ENCODE data around the gene CHID1.

Gene CHID1

DNA sequence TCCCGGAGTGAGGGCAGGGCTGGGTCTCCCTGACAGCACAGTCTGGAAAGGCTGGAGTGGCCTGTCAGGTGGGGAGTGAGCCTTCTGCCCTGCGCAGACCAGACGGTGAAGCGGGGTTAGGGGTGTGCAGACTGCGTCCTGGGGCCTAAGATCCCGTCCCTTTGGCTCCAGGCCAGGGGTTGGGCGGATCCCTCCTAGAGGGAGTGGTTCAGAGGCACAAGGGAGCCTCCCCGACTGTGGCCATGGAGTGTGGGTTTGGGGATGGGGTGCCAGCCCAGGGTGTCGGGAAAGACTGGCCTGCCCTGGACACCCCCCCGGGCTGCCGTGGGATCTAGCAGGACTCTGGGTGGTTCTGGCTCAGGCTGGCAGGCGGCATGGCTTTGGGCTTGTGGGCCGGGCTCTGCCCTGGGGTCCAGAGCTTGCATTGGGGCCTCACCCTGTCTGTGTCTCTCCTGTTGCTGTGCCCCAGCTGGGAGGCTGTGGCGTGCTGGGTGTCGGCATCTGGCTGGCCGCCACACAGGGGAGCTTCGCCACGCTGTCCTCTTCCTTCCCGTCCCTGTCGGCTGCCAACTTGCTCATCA lies 48.4 kb downstream of the CHID1 start:
- no peak for DNase-seq

DNA sequence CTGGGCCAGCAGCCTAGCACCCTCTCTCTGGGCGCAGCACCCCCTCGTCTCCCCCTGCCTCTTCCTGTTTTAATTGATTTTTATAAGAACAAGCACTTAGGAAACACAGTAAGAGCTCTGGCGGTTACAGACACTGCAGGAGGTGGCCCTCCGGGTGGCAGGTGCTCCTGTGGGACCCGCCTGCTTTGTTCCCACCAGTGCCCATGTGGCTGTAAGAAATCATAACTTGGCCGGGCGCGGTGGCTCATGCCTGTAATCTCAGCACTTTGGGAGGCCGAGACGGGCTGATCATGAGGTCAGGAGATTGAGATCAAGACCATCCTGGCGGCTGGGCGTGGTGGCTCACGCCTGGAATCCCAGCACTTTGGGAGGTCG lies 49.5 kb downstream of the CHID1 start:
- DNase-seq = no peak

DNA sequence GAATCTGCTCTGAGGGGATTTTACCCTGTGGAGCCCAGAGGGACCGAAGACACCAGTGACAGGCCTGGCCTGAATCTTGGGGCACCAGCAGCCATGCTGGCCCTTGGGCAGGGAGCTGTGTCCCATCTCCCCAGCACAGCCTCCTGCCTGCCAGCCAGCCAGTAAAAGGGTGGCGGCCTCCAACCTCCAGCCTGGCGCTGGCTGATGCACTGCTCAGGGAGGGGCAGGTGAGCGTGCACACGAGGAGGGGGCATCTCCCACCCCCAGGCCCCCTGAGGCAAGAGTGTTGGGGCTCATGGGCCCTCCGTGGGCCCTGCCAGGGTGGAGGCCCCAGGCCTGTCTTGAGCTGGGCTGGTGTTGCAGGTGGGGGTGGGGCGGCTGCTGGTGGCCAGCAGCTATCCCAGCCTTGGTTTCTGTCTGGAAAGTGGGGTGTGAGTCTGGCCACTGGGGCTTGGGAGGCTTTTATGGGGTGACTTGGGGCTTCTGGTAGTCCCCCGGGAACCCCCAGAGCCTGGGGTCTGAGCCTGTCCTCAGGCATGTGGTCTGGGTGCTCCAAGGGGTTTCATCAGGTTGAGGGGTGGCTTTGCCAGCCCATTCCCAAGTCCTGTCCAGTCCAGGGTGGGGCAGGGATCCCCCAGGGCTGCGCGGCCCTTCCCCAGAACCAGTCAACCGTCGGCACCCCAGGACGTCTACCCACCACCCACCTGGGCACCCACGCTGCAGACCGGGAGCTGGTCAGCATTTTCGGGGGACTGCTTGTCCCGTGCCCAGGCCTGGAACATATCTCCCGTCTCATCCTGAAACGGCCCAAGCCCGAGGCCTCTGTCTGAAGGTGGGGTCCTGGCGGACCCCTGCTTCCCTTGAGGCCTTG lies 50.1 kb downstream of the CHID1 start:
- no peak for DNase-seq

DNA sequence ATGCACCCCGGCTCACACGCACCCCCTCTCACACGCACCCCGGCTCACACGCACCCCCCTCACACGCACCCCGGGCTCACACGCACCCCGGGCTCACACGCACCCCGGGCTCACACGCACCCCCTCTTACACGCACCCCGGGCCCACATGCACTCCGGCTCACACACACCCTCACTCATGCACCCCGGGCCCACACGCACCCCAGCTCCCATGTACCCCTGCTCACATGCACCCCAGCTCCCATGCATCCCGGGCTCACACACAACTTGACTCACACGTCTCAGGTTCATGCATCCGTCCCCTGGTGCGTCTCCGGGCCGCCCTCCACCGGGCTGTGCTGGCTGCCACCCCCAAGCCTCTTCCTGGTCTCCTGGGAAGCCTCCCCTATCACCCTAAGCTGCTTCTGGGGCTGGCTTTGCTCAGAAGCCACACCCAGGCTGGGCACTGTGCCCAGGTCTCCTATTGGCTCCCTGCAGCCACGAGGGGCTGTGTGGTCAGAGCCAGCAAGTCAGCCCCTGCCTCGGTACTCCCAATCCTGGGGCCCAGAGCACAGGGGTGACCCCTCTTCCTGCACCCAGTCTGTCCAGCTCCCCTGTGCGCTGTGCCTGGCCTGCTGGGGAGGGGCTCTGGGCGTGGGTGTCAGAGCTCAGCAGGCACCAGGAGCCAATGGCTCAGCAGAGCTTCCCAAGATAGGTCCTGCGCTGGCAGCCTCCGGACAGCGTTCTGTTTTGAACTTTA lies 51.0 kb downstream of the CHID1 start:
- DNase-seq = no peak

DNA sequence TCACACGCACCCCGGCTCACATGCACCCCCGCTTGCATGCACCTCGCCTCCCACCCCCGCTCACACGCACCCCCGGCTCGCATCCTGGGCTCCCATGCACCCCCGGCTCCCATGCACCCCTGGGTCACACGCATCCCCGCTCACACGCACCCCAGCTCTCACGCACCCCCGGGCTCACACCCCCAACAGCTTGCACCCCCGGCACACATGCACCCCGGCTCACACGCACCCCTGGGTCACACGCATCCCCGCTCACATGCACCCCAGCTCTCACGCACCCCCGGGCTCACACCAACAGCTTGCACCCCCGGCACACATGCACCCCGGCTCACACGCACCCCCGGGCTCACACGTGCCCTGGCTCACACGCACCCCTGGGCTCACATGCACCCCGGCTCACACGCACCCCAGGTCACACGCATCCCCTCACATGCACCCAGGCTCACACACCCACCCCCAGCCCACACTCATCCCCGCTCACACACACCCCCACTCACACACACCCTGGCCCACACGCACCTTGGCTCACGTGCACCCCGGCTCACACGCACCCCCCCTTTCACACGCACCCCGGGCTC lies 51.8 kb downstream of the CHID1 start:
- DNase-seq = no peak

DNA sequence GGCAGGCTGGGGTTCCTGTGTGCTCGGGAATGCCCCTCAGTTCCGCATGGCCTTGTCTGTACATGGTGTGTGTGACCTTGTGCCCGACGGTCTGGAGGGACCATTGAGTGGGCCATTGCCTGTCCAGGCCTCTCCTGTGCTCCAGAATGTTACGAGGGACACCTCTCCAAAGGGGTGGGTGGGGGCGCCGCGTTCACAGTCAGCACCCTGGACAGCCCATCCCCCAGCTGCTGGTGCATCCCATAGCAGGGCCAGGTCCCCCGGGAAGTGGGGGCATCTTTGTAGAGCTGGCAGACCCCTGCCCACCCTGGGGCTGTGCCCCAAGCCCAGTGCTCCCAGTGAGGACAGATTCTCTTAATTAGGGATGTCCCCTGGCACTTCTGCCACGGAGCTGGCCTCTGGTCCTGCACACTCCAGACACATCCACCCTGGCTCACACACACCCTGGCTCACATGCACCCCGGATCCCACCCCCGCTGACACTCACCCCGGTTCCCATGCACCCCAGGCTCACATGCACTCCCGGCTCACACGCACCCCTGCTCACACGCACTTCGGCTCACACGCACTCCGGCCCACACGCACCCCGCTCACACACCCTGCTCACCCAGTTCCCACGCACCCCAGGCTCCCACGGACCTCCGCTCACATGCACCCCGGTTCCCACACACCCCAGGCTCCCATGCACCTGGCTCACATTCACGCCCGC lies 52.4 kb downstream of the CHID1 start:
- no peak for DNase-seq

DNA sequence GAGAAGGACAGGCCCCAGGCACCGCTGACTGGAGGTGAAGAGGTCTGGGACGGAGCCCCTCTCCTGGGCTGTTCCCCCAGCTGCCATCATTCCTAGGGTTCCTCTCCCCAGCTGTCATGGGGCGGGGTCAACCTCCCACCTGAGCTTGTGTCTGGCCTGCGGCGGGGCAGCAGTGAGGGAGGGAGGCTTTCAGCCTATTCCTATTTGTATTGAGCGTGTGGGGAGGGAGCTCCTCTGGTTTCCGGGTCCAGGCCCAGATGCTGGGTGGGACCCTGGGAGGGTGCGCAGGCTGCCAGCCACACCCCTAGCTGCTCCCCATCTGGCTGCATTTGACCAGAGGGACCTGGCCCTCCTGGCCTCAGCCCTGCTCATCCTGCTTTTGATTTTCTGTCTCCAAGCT lies 54.2 kb downstream of the CHID1 start:
- no peak for DNase-seq

DNA sequence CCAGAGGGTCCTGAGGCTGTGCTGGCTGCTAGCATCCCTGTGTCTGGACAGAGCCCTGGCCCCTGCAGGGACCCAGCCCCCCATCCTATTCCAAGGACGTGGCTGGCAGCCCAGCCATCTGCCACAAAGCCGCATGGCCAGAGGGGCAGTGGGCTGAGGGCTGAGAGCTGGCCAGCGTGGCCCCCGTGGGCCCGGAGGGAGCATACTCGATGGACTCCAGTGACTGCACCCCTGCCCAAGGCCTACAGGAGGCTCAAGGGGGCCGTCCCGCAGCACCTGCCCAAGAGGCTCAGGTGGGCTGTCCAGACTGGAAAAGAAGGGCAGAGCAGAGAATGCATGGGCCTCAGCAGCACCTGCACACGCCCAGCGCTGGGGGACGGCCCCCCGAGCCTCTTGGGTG lies 54.8 kb downstream of the CHID1 start:
- no peak for DNase-seq

DNA sequence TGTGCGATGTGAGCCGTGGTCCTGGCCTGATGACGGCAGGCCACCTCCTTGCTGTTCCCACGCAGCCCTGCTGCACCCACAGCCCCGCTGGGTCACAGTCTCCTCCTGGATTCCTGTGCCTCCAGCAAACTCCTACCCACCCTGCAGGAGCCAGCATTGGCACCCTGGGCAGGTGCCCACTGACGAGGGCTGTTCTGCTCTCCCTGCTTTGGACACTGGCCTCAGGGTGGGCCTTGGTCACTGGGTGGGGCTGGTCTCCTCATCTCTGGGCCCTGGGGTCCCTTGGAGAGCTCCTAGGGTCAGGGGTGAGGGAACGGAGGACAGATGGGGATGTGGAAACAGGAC lies 55.3 kb downstream of the CHID1 start:
- DNase-seq = no peak

DNA sequence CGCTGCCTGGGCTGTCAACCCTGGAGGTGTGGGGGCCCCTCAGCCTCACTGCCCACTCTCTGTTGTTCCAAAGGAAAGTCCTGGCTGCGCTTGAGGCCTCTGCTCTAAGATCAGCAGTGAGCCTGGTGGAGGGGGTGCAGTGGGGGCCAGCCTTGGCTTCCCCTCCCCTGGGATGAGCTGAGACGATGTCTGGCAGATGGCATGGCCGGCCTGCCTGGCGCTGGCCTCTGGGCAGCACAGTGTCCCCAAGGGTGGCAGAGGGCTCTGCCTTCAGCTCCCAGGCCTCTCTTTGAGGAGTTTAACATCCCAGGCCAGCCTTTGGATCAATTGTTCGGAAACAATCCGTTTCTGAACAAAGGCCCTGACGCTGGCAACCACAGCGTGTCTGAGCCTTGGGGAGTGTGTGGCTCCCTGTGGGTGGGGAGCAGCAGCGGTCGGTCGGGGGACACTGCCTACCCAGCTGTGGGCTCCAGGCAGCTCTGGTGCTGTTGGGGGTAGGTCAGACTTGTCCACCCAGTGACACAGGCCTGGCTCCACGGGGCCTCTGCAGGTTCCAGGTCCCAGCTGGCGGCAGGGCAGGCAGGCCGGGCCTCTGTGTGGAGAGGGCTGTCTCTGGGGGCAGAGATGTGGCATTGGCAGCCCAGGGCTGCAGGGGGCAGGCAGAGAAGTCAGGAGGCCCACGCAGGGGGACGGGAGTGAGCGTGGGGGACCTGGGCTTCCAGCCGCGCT lies 55.8 kb downstream of the CHID1 start:
- no peak for DNase-seq

DNA sequence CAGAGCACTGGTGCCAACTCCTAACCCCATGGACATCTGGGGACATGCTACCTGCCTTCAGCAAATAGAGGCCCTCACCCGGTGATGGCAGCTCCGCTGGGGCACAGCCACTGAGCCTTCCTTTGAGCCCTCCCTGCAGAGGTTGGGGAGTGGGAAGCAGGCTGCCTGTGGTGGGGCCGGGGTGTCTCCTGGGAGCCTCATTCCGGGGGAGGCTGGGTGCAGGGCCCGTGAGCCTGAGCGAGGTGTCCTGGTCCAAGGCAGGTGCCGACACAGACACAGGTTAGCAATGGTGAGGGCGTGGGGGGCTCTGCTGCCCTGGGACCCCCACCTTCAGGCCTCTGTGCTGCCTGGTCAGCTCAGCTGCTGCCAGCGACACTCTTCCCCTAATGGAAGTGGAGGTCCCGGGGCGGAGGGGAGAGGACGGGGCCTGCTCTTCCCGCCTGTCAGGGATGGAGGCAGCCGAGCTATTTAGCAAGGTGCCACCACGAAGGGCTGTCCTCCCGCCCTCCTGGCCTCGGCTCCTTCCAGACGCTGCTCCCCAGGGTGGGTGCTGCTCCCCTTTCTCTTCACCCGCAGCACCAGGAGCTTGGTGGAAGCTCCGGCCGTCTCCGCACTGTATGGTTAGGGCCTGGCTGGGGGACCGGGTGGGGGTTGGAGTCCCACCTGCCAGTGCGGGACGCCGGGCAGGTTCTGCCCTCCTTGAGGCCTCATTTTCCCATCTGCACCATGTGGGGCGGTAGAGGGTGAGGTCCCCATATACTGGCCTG lies 56.7 kb downstream of the CHID1 start:
- no peak for DNase-seq

DNA sequence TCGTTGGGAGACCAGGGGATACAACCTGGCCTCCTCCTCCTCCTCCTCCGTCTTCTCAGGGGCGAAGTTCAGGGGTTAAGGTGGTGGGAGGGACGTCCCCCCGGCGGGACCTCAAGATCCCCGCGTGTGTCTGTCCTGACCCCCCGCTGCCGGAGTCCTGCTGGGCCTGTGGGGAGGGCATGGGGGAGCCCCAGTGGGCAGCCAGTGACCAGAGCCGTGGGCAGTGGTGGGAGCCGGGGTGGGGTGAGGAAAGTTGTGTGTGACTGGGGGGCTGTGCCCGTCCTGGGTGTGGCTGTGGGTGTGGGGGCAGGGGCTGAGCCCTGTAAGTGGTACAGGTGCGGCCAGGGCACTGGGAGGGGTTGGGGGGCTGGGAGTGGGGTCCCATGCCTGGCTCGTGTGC lies 57.8 kb downstream of the CHID1 start:
- DNase-seq = no peak

DNA sequence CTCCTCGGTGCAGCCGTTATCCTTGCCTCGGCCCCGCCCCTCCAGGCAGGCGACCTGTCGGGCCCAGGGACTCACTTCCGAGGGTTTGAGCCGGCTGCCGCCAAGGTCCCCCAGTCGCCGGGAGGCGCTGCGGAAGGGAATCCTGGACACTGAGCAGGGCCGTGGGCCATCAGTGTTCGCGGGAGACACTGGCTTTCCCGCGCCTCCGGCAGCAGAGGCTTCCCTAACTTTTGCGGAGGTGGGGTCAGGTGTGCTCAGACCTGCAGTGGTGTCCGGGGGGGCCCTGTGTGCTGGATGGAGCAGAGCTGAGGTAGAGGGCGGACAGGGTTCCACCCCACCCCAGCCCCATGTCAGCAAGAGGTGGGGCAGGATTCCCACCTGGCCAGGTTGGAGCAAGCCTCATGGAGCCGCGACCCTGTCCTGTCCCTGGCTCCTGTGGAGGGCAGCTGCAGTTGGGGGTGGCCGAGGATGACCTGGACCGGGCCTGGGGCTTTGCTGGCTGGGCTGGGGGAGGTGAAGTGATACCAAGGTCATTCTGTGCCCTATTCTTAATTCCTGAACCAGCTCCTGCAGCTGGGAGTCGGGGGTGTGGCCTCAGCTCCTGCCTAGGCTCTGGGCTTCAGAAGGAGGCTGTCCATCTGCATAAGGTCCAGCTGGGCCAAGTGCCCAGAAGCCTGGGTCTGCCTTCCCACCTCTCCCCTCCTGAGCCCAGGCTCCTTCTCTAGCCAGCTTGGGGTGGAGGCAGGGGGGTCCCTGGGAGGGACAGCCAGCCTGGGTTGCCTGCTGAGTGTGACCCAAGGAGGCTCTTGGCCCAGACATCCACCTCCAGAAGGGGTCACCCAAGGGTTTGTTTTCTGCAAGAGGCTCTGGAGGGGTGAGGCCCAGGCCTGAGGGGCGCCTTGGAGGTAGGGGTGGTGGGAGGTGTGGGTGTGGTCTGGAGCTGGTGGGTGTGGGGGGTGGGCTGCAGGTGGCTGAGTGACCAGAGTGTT lies 59.5 kb downstream of the CHID1 start:
- no peak for DNase-seq

DNA sequence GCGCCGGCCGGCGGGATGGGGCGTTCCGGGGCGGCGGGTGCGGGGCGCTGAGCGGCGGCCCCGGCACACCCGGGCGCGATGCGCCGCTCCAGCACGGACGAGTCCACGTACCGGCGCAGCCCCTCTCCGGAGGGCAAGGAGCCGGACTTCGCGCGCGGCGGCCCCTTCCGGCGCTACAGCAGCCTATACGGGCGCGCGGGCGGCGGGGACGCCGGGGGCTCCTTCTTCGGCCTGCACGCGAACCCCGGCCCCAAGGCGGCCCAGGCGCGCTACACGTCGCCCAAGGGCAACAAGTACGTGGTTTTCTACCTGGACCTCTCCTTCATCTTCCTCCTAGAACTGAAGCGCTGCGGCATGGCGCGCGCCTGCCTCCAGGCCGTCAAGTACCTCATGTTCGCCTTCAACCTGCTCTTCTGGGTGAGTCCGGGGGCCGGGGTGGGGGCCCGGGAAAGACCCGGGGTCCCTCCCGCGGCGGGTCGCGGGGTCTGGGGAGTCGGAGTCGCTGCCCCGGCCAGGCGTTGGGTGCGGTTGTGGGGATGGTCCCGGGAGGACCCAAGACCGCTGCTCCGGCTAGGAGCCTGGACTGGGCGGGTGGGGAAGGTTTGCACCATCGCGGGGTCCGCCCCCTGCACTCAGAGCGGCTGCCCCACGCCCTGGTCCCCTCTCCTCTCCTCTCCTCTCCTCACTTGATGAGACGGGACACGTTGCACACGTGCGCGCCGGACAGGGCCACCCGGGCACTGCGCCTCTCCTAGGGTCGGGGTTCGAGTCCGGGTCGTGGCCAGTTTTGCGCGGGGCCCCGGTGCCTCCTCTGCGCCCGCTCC lies 60.4 kb downstream of the CHID1 start:
- DNase-seq = no peak

DNA sequence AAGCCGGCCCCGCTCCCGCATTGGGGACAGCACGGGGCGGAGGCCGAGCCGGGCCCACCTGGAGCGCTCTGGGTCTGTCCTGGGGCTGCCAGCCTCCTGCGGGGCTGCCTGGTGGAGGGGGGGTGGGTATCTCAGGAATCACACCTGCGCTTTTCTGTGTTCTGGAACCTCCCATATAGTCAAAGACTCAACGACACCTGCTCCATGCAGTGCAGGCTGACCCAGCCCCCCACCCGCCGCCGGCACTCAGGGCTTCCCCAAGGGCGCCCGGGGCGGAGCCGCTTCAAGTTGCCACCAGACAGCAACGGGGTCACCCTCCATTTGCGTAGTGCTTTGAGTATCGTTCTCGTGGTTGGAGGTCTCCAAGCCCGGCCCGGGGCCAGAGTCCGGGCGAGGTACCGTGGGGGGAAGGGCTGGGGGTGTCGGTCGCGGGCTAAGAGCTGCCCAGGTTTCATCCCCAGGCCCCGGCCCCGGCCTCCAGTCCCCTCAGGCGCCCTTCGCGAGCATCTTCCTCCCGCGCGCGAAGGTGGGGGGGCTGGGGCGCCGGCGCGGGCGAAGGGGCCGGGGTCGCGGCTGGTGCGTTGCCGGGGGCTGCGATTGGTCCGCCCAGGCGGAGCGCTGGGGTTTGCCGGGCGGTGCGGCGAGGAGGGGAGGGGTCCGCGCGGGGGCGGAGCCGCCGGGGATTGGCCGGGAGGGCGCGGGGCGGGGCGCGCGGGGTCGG lies 61.3 kb downstream of the CHID1 start:
- DNase-seq = peak in 1 of 2 donors; percentile 42

DNA sequence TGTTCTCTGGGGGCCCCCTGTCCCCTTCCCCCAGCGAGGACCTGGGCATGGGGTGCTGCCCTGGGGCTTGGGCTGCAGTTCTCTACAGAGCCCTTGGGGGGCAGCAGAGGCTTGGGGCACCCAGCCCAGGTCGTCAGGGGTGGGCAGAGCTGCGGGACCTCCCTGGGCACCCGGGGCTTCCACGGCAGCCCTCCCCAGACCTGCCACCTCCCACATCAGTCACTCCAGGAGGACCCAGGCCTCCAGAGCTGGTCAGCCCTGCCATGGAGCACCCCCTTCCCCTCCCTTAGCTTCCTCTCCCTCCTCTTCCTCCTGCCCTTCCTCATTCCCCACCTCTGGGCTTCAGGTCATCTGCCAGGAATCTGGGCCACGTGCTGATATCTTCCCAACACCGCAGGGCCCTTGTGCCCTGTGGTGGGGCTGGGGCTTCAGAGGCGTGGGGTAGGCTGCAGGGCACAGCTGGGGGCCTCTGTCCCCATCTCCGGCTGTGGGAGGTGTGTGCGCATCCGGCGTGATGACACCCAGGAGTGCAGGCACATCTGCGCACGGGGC lies 62.2 kb downstream of the CHID1 start:
- peak; percentile 64 to 71 for DNase-seq

DNA sequence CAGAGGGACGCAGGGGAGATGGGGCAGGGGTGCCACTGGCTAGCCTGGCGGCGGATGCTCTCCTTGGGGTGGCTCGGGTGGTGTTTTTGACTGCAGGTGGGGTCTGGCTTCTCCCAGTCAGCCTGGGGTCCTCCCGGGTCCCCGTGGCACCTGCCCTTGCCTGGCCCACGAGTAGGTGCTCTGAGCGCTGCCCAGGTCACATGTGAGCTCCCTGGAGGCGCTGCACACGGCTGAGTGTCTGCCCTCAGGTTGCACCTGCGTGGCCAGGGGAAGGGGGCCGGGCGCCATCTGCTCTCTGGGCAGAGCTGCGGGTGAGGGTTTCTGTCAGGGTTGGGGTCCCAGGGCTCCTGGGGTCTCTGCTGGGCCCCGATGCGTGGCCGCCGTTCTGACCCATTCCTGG lies 62.7 kb downstream of the CHID1 start:
- DNase-seq = no peak

DNA sequence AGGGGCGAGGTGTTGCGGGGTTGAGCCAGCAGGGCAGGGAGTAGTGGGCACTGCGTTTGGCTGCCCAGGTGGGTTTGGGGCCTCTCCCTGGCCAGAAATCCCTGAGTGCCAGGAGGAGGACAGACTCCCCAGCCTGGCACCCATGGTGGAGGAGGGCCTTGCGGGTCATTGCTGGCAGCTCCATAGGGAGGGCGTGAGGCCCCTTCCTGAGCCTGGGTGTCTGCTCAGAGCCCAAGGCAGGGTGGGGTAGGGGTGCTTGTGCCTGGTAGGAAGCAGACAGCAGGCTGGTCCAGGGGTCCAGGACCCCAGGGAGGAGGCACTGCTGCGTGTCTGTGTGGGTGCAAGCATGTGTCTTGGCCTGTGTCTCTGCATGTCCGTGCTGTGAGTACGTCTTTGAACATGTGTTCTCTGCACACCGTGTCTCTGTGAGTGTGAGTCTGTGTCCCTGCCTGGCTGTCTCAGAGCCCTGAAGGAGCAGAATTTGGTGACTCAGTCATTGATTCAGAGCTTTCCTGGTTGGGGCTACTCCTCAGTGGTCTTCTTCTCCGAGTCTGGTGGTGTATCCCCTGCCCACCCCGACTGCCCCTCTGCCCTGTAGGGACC lies 64.0 kb downstream of the CHID1 start:
- no peak for DNase-seq
